ENCODE data around the gene MED7. TPM values are rescaled to one million over a fixed set of nuclear protein-coding genes. Genes with fewer than 3 reads are reported as not detected.

MED7 gene
- total and polyA plus RNA-seq, 4 donors: 4.1 to 9.2 (median 6.1) TPM

DNA sequence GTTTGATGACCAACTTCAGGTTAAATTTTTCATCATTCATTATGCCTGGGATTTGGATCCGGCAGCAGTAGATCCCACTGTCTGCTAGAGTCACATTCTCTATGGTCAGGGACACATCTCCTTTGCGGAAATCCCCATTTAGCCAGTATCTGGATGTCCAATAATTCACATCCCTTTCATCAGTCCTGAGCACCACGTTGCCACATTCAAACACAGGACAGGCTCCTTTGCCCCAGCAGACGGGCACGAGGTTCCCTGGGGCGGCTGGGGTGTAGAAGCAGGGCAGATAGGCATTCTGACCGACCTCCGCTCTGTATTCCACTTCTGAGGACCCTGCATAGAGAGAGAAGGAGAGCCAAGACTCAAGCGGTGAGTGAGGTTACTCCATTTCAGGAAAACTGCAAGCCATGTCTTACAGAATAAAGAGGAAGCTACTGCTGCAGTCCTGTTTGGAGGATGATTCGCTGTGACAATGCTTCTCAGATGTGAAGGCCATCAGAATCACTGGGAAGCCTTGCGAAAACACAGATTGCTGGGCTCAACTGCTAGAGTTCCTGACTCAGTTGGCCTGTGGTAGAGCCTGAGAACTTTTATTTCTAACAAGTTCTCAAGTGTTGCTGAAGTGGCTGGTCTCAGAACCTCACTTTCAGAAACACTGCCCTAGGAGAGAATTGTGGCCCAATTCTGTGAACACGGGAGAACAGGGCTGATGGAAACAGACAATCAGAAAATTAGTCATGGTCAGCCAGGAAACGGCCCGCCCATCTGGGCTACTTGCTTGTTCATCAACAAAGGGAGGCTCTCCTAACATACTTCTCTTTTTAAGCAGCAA lies 35.8 kb downstream of the MED7 start:
- Histone ChIP-seq H3K36me3 (ENCODE audit: control insufficient read depth in 4 of 4, insufficient read depth in 3 of 4, low read depth in 1 of 4, low read length in 3 of 4) (no peaks in the 10 kb centered on the region), H3K4me1 (ENCODE audit: control insufficient read depth in 4 of 4, insufficient read depth in 4 of 4, low read length in 3 of 4) (no peaks in the 10 kb centered on the region), H3K27ac (ENCODE audit: low read depth in 1 of 2, low read length in 2 of 2) (peak overlapping the region; percentile 19 to 30), H3K9ac (ENCODE audit: low read depth in 1 of 2, low read length in 2 of 2) (no peak overlapping the region), H3K9me3 (ENCODE audit: control insufficient read depth in 4 of 4, low read length in 3 of 4) (no peaks in the 10 kb centered on the region), H3K4me3 (ENCODE audit: low read depth in 1 of 3, low read length in 3 of 3) (no peak overlapping the region), H3K27me3 (ENCODE audit: control insufficient read depth in 4 of 4, insufficient read depth in 4 of 4, low read length in 3 of 4) (no peaks in the 10 kb centered on the region)
- TF ChIP-seq RAD21 (IDR thresholded peaks at IDR 0.05) (no peak), HNF4A (conservative IDR thresholded peaks at IDR 0.05) (no peak), NR2F2 (IDR thresholded peaks at IDR 0.05) (no peak)
- 85% methylated on average over 14 of the region's 14 CpGs for WGBS
- no peak for DNase-seq (ENCODE audit: low spot score)

DNA sequence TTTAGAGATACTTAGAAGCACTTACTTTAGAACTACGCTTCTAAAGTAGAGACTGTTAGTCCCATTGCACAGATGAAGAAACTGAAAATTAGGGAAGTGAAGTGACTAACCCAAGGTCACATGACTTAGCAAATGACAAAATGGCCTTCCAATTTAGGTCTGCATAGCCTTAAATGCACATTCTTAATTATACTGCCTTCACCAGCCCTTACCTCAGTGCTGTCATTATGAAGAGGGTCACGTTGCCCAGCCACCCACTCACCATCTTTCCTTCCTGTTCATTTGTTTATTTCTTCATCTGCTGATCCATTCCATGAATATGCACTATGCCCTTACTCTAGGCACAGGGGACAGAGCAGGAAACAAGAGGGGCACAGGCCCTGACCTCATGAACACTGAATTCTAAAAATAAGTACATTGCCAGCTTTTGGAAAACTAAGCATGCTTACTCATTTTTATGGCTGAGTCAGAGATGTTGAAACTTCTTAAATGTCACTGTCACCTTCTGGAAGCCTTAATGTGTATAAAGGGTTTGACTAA lies 42.5 kb downstream of the MED7 start:
- TF ChIP-seq GABPA (IDR thresholded peaks at IDR 0.05 in 1 of 2, conservative IDR thresholded peaks at IDR 0.05 in 1 of 2): no peak
- no peak for TF ChIP-seq SP1 (IDR thresholded peaks at IDR 0.05)
- H3K4me3 ChIP-seq (ENCODE audit: low read depth in 1 of 3, low read length in 3 of 3): no peak overlapping the region
- H3K9me3 ChIP-seq (ENCODE audit: control insufficient read depth in 4 of 4, low read length in 3 of 4): no peaks in the 10 kb centered on the region
- no peak for DNase-seq (ENCODE audit: low spot score)
- no peaks in the 10 kb centered on the region for H3K36me3 ChIP-seq (ENCODE audit: control insufficient read depth in 4 of 4, insufficient read depth in 3 of 4, low read depth in 1 of 4, low read length in 3 of 4)
- H3K4me1 ChIP-seq (ENCODE audit: control insufficient read depth in 4 of 4, insufficient read depth in 4 of 4, low read length in 3 of 4): no peaks in the 10 kb centered on the region
- H3K27ac ChIP-seq (ENCODE audit: low read depth in 1 of 2, low read length in 2 of 2): no peak overlapping the region
- no peak overlapping the region for H3K9ac ChIP-seq (ENCODE audit: low read depth in 1 of 2, low read length in 2 of 2)
- 85% methylated on average over 2 of the region's 2 CpGs for WGBS
- H3K27me3 ChIP-seq (ENCODE audit: control insufficient read depth in 4 of 4, insufficient read depth in 4 of 4, low read length in 3 of 4): no peaks in the 10 kb centered on the region

DNA sequence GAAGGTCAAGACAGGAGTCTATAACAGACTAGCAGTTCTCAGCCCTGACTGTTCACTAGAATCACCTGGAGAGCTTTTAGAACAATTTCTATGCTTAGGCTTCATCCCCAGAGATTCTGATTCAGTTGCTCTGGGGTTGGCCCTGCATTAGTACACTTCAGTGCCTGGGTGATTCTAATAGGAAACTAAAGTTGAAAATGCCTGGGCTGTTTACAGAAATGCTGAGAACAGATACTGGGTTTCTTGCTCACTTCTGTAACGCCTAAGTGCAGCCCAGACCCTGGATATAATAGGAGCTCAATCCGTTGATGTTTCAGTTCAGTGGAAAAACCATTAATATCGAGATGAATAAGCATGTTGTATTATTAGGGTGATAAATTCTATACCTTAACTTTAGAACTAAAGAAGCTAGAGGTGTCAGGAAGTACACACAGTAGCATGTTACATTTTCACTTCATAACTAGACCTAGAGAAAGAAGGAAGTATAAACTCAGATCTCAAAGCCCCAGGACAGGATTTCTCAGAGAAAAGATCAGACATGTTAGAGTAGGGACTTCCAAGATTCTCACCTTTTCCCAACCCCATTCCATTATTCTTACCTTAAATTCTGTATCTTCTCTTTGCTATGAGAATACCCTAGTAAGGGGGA lies 54.2 kb downstream of the MED7 start:
- H3K4me3 ChIP-seq (ENCODE audit: low read depth in 1 of 3, low read length in 3 of 3): no peak overlapping the region
- no peaks in the 10 kb centered on the region for H3K4me1 ChIP-seq (ENCODE audit: control insufficient read depth in 4 of 4, insufficient read depth in 4 of 4, low read length in 3 of 4)
- no peaks in the 10 kb centered on the region for H3K36me3 ChIP-seq (ENCODE audit: control insufficient read depth in 4 of 4, insufficient read depth in 3 of 4, low read depth in 1 of 4, low read length in 3 of 4)
- no peaks in the 10 kb centered on the region for H3K27me3 ChIP-seq (ENCODE audit: control insufficient read depth in 4 of 4, insufficient read depth in 4 of 4, low read length in 3 of 4)
- no peak for DNase-seq (ENCODE audit: low spot score)
- WGBS: 79% methylated on average over 3 of the region's 3 CpGs
- H3K9me3 ChIP-seq (ENCODE audit: control insufficient read depth in 4 of 4, low read length in 3 of 4): no peaks in the 10 kb centered on the region
- H3K9ac ChIP-seq (ENCODE audit: low read depth in 1 of 2, low read length in 2 of 2): no peak overlapping the region
- H3K27ac ChIP-seq (ENCODE audit: low read depth in 1 of 2, low read length in 2 of 2): no peak overlapping the region
- TF ChIP-seq, protein P1, sequence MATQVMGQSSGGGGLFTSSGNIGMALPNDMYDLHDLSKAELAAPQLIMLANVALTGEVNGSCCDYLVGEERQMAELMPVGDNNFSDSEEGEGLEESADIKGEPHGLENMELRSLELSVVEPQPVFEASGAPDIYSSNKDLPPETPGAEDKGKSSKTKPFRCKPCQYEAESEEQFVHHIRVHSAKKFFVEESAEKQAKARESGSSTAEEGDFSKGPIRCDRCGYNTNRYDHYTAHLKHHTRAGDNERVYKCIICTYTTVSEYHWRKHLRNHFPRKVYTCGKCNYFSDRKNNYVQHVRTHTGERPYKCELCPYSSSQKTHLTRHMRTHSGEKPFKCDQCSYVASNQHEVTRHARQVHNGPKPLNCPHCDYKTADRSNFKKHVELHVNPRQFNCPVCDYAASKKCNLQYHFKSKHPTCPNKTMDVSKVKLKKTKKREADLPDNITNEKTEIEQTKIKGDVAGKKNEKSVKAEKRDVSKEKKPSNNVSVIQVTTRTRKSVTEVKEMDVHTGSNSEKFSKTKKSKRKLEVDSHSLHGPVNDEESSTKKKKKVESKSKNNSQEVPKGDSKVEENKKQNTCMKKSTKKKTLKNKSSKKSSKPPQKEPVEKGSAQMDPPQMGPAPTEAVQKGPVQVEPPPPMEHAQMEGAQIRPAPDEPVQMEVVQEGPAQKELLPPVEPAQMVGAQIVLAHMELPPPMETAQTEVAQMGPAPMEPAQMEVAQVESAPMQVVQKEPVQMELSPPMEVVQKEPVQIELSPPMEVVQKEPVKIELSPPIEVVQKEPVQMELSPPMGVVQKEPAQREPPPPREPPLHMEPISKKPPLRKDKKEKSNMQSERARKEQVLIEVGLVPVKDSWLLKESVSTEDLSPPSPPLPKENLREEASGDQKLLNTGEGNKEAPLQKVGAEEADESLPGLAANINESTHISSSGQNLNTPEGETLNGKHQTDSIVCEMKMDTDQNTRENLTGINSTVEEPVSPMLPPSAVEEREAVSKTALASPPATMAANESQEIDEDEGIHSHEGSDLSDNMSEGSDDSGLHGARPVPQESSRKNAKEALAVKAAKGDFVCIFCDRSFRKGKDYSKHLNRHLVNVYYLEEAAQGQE (IDR thresholded peaks at IDR 0.05): no peak
- TF ChIP-seq SP1 (IDR thresholded peaks at IDR 0.05): no peak
- no peak for TF ChIP-seq RXRA (IDR thresholded peaks at IDR 0.05)
- TF ChIP-seq, protein P2, sequence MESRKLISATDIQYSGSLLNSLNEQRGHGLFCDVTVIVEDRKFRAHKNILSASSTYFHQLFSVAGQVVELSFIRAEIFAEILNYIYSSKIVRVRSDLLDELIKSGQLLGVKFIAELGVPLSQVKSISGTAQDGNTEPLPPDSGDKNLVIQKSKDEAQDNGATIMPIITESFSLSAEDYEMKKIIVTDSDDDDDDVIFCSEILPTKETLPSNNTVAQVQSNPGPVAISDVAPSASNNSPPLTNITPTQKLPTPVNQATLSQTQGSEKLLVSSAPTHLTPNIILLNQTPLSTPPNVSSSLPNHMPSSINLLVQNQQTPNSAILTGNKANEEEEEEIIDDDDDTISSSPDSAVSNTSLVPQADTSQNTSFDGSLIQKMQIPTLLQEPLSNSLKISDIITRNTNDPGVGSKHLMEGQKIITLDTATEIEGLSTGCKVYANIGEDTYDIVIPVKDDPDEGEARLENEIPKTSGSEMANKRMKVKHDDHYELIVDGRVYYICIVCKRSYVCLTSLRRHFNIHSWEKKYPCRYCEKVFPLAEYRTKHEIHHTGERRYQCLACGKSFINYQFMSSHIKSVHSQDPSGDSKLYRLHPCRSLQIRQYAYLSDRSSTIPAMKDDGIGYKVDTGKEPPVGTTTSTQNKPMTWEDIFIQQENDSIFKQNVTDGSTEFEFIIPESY (IDR thresholded peaks at IDR 0.05): no peak
- TF ChIP-seq RAD21 (IDR thresholded peaks at IDR 0.05): no peak

Other genes starting within 250 kb of the MED7 start
- 10 to 100 TPM in 1 of 2 donors, 1 to 10 TPM in 1; 3.0 to 38.8 TPM for gene TIMD4, start 179.6 kb downstream of the MED7 start, total RNA-seq
- gene TIMD4, start 179.6 kb downstream of the MED7 start, polyA plus RNA-seq: 10 to 100 TPM in 1 of 2 donors, 1 to 10 TPM in 1; 3.2 to 13.9 TPM
- gene HAVCR1, start 83.7 kb downstream of the MED7 start, total RNA-seq: 1 to 10 TPM in 1 of 2 donors, under 1 TPM in 1; 0.17 to 2.8 TPM
- under 1 TPM in 1 of 2 donors, not detected in 1; 0.07 TPM for gene HAVCR1, start 83.7 kb downstream of the MED7 start, polyA plus RNA-seq
- gene HAVCR2, start 33.8 kb downstream of the MED7 start, total RNA-seq: 1 to 10 TPM; 5.5 to 9.4 TPM
- gene HAVCR2, start 33.8 kb downstream of the MED7 start, polyA plus RNA-seq: 1 to 10 TPM; 1.4 to 3.2 TPM
- not detected for gene GARIN3, start 23.4 kb upstream of the MED7 start, total RNA-seq
- not detected for gene GARIN3, start 23.4 kb upstream of the MED7 start, polyA plus RNA-seq
- gene ITK, start 38.0 kb upstream of the MED7 start, total RNA-seq: 1 to 10 TPM in 1 of 2 donors, under 1 TPM in 1; 0.47 to 1.5 TPM
- gene ITK, start 38.0 kb upstream of the MED7 start, polyA plus RNA-seq: under 1 TPM; 0.35 to 0.40 TPM
- gene CYFIP2, start 123.3 kb upstream of the MED7 start, total RNA-seq: 10 to 100 TPM; 12.6 to 34.1 TPM
- 10 to 100 TPM; 22.3 to 38.9 TPM for gene CYFIP2, start 123.3 kb upstream of the MED7 start, polyA plus RNA-seq